Bronchial epithelial cell (primary cell): ENCODE data around the gene CMSS1. TPM values are rescaled to one million over a fixed set of nuclear protein-coding genes. Genes with fewer than 3 reads are reported as not detected.

Experiments used
- DNase-seq: peaks from one replicate; pipeline ENCODE4 v3.0.0-alpha.2; 2010; ENCODE audit warnings: low read depth
- FAIRE-seq: peaks from 2 replicates; lab custom pipeline; 2011; peaks lifted over from hg19 to GRCh38; lab: Jason Lieb, UNC
- H3K27me3 ChIP-seq: 2 replicates; pipeline ENCODE4 v1.5.1; 2011; ENCODE audit warnings: low read length; ENCODE audit not compliant: control insufficient read depth, insufficient read depth
- H3K36me3 ChIP-seq: 2 replicates; pipeline ENCODE4 v1.5.1; 2011; ENCODE audit warnings: low read length; ENCODE audit not compliant: control insufficient read depth, insufficient read depth
- H3K4me3 ChIP-seq: 2 replicates; pipeline ENCODE4 v1.5.1; 2011; ENCODE audit warnings: mild to moderate bottlenecking, low read depth, low read length, control low read depth
- total RNA-seq: library from RNA; depleted of rRNA; stranded (reverse); fragments of >200 nt; gene quantifications from 2 replicates; pipeline ENCODE4 v1.2.1, GENCODE V29; 2014
- TF ChIP-seq, protein P1 (sequence below): IDR thresholded peaks from 2 replicates; pipeline ENCODE4 v1.5.1; 2011; ENCODE audit warnings: mild to moderate bottlenecking, moderate library complexity, low read length, control low read depth, inconsistent platforms; ENCODE audit not compliant: insufficient read depth, severe bottlenecking

CMSS1 gene
- total RNA-seq, 1 donor from 2014 or later: 21.3 TPM

DNA sequence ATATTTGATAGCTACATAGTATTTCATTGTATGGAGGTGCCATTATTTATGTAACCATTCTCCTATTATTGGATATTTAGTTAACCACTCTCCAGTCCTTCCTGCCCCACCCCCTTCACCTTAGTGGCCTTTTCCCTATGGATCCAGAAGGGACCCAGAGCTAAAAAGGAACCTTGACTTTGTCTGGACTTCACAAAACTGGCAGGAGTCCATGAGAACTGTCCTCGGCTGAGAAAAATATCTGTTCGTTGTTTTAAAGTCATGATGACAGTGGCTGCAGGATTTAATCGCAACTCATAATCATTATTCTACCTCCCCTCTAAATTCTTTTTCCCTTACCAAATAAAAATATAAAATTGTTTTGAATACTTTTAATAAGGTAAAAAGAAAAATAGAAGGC is 129.7 kb downstream of the CMSS1 start:
- FAIRE-seq: no peak
- TF ChIP-seq, protein P1, sequence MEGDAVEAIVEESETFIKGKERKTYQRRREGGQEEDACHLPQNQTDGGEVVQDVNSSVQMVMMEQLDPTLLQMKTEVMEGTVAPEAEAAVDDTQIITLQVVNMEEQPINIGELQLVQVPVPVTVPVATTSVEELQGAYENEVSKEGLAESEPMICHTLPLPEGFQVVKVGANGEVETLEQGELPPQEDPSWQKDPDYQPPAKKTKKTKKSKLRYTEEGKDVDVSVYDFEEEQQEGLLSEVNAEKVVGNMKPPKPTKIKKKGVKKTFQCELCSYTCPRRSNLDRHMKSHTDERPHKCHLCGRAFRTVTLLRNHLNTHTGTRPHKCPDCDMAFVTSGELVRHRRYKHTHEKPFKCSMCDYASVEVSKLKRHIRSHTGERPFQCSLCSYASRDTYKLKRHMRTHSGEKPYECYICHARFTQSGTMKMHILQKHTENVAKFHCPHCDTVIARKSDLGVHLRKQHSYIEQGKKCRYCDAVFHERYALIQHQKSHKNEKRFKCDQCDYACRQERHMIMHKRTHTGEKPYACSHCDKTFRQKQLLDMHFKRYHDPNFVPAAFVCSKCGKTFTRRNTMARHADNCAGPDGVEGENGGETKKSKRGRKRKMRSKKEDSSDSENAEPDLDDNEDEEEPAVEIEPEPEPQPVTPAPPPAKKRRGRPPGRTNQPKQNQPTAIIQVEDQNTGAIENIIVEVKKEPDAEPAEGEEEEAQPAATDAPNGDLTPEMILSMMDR: no peak
- no peaks in the 10 kb centered on the region for H3K27me3 ChIP-seq
- no peak for DNase-seq
- H3K36me3 ChIP-seq: no peaks in the 10 kb centered on the region
- no peak overlapping the region for H3K4me3 ChIP-seq

DNA sequence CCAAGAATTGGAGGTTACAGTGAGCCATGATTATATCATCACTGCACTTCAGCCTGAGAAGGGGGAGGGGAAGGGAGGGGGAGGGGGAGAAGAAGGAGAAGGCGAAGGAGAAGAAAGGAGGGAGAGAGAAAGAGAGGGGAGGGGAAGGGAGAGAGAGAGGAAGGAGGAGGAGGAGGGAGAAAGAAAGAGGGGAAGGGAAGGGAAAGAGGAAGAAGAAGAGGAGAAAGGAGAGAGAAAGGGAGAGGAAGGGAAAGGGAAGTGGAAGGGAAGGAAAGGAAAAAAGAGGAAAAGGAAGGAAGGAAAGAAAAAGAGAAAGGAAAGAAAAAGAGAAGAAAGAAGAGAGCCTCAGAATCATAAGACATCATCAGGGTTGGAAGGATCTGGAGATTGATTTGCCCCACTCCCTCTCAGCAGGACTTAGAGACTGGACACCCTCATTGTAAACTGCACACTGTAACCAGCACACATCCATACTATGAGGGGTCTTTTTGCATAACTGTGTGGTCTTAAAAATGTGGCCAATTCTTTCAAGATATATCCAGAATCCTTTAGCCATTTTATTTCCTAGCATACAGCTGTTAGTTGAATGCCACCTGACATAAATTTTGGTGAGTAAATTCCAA is 130.9 kb downstream of the CMSS1 start:
- no peak for DNase-seq
- TF ChIP-seq, protein P1: no peak
- Histone ChIP-seq H3K27me3 (no peaks in the 10 kb centered on the region), H3K36me3 (no peaks in the 10 kb centered on the region), H3K4me3 (no peak overlapping the region)
- no peak for FAIRE-seq

DNA sequence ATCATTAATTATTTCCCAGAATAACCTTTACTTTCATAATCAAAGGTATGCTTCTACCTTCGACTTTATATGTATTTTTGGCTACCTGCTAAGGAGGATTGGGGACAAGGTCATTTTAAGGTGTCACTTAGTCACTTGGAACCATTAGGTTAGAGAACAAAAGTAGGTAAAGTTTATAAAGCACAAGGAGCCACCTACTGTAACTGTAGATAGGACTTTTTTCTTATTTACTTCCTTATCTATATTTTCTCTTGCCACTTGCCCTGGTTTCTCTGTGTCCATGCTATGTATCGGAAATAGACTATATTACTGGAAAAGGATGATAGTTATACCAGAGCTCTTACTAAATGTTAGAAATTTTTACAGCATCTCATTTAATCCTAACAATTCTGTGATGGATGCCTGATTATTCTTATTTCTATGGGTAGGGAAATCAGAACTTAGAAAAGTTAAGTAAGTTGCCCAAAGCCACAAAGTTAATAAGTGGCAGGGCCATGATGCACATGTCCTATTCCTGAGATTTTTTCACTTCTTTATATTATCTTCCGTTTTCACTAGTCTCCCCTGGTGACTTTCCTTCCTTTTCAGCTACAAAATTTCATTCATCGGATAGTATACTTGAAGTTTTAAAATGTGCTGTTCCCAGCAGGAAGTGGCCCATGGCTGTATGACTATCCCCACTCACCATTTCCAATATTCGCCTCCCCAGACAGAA is 132.5 kb downstream of the CMSS1 start:
- FAIRE-seq: no peak
- no peak for DNase-seq
- no peak overlapping the region for H3K4me3 ChIP-seq
- H3K27me3 ChIP-seq: no peaks in the 10 kb centered on the region
- H3K36me3 ChIP-seq: no peaks in the 10 kb centered on the region
- TF ChIP-seq, protein P1: no peak

DNA sequence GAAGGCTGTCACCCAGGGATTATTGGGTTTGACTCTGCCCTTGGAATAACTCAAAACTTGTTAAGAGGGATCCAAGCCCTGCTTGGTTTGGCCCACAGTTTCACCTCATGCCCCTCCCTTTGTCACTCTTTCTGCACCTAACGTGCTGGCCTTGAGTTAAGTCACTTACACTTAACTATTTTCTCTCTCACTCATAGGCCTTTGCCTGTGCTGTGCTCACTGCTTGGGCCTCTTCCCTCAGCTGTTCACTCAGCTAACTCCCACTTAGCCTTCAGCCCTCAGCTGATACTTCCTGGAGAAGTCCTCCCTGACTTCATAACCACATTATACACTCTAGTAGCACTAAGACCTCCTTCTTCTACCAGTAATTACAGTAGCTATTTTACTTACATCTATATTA is 133.3 kb downstream of the CMSS1 start:
- no peaks in the 10 kb centered on the region for H3K27me3 ChIP-seq
- no peaks in the 10 kb centered on the region for H3K36me3 ChIP-seq
- no peak overlapping the region for H3K4me3 ChIP-seq
- TF ChIP-seq, protein P1: no peak
- FAIRE-seq (no peak), DNase-seq (no peak)

DNA sequence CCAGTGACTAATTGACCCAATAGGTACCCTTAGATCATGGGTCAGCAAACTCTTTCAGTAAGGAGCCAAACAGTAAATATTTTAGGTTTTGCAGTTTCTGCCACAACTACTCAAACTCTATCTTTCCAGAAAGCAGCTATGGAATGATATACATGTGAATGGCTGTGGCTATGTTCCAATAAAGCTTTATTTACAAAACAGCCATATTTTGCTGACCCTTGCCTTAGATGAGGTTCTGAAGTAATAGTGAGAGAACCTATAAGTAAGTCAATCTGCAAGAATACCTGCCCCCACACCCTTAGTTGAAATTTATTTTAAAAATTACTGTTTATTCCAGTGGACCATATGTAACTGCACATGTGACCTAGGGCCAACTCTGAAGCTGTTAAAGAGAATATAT is 134.0 kb downstream of the CMSS1 start:
- TF ChIP-seq, protein P1: no peak

More for the DNA sequence above, 134.0 kb downstream of the CMSS1 start:
- DNase-seq: no peak
- no peaks in the 10 kb centered on the region for H3K36me3 ChIP-seq
- H3K27me3 ChIP-seq: no peaks in the 10 kb centered on the region
- no peak for FAIRE-seq
- no peak overlapping the region for H3K4me3 ChIP-seq
